Sciatic nerve (tissue), 2 donors: ENCODE data around the gene DNAJC15. TPM values are rescaled to one million over a fixed set of nuclear protein-coding genes. Genes with fewer than 3 reads are reported as not detected.

Experiments used
- ATAC-seq: fragments of 200-7000 bp; cut with Tn5 transposase; one replicate; pipeline ENCODE4 v1.9.1; 2020; ENCODE audit warnings: mild to moderate bottlenecking, moderate library complexity
- DNase-seq: peaks from one replicate; pipeline ENCODE4 v3.0.0-alpha.2; 2020; ENCODE audit warnings: low spot score
- intact Hi-C: fragments of 100-400 bp; cut with DNase I; formaldehyde crosslinking; loops from one replicate; pipeline ENCODE4 v1.14.2; 2022
- total RNA-seq: library from RNA; stranded (reverse); fragmentation: NEBNext Ultra II Directional; extraction: Animal tissue kit (Norgen Biotek cat#: 25700); gene quantifications from one replicate; pipeline ENCODE4 v1.2.1, GENCODE V29; 2021
- donor health status: DM: no; HTN: no; CAD: no.
- donor health status: DM: no; HTN: no; CAD: no.

The DNAJC15 gene
- total RNA-seq, 1 donor from 2014 or later: 6.2 TPM

GRCh38 chr13:43111559-43112400 is 88.4 kb downstream of the DNAJC15 start:
- ATAC-seq (no peak), DNase-seq (no peak)
- intact Hi-C loops: no loop called here

- DNase-seq: no peak
- intact Hi-C loops: no loop called here
- no peak for ATAC-seq
These were observed 90.2 kb downstream of the DNAJC15 start for GRCh38 chr13:43113603-43114002.

- no peak for DNase-seq
- no peak for ATAC-seq
- intact Hi-C loops: no loop called here
These were observed 91.1 kb downstream of the DNAJC15 start for GRCh38 chr13:43114504-43114903.

GRCh38 chr13:43115141-43115540 is 91.8 kb downstream of the DNAJC15 start:
- DNase-seq (no peak), ATAC-seq (no peak)
- intact Hi-C loops: loop anchor here (5.0 kb wide), 1 partner anchor 182 kb away; no protein-coding TSS in a partner anchor

GRCh38 chr13:43116242-43116641 is 92.9 kb downstream of the DNAJC15 start:
- intact Hi-C loops: loop anchor here (5.0 kb wide), 1 partner anchor 181 kb away; no protein-coding TSS in a partner anchor
- ATAC-seq: no peak
- no peak for DNase-seq

- no peak for ATAC-seq
- no peak for DNase-seq
- intact Hi-C loops: loop anchor here (5.0 kb wide), 1 partner anchor 179 kb away; no protein-coding TSS in a partner anchor
These were observed 95.1 kb downstream of the DNAJC15 start for GRCh38 chr13:43118521-43118920.

GRCh38 chr13:43119206-43119605 is 95.8 kb downstream of the DNAJC15 start:
- ATAC-seq (no peak), DNase-seq (no peak)
- intact Hi-C loops: loop anchor here (5.0 kb wide), 1 partner anchor 178 kb away; no protein-coding TSS in a partner anchor

GRCh38 chr13:43122791-43123190 is 99.4 kb downstream of the DNAJC15 start:
- intact Hi-C loops: no loop called here
- ATAC-seq (no peak), DNase-seq (no peak)

- no peak for DNase-seq
- ATAC-seq: no peak
- intact Hi-C loops: no loop called here
These were observed 100.5 kb downstream of the DNAJC15 start for GRCh38 chr13:43123856-43124255.

GRCh38 chr13:43124490-43124889 is 101.1 kb downstream of the DNAJC15 start:
- DNase-seq (no peak), ATAC-seq (no peak)
- intact Hi-C loops: no loop called here

- intact Hi-C loops: no loop called here
These were observed 103.0 kb downstream of the DNAJC15 start for GRCh38 chr13:43126420-43126819.

GRCh38 chr13:43127103-43127798 is 103.9 kb downstream of the DNAJC15 start:
- intact Hi-C loops: no loop called here
- ATAC-seq (no peak), DNase-seq (no peak)

More at GRCh38 chr13:43126420-43126819, 103.0 kb downstream of the DNAJC15 start:
- no peak for DNase-seq
- ATAC-seq: no peak

- DNase-seq: no peak
- intact Hi-C loops: no loop called here
- ATAC-seq: peak; percentile 25
These were observed 104.4 kb downstream of the DNAJC15 start for GRCh38 chr13:43127827-43128226.

- ATAC-seq (peak; percentile 70), DNase-seq (no peak)
- intact Hi-C loops: no loop called here
These were observed 105.1 kb downstream of the DNAJC15 start for GRCh38 chr13:43128504-43128961.

GRCh38 chr13:43129066-43129465 is 105.7 kb downstream of the DNAJC15 start:
- ATAC-seq (no peak), DNase-seq (no peak)
- intact Hi-C loops: no loop called here

- ATAC-seq (no peak), DNase-seq (no peak)
- intact Hi-C loops: no loop called here
These were observed 106.2 kb downstream of the DNAJC15 start for GRCh38 chr13:43129511-43130110.

GRCh38 chr13:43132257-43132656 is 108.9 kb downstream of the DNAJC15 start:
- intact Hi-C loops: no loop called here
- ATAC-seq (no peak), DNase-seq (no peak)

- no peak for DNase-seq
- intact Hi-C loops: no loop called here
- ATAC-seq: no peak
These were observed 109.5 kb downstream of the DNAJC15 start for GRCh38 chr13:43132911-43133310.

- no peak for ATAC-seq
- DNase-seq: no peak
- intact Hi-C loops: no loop called here
These were observed 110.4 kb downstream of the DNAJC15 start for GRCh38 chr13:43133792-43134191.

- intact Hi-C loops: no loop called here
- DNase-seq: no peak
- no peak for ATAC-seq
These were observed 111.5 kb downstream of the DNAJC15 start for GRCh38 chr13:43134868-43135267.
